Measurements from ENCODE around the gene RNFT1.

Gene RNFT1

DNA sequence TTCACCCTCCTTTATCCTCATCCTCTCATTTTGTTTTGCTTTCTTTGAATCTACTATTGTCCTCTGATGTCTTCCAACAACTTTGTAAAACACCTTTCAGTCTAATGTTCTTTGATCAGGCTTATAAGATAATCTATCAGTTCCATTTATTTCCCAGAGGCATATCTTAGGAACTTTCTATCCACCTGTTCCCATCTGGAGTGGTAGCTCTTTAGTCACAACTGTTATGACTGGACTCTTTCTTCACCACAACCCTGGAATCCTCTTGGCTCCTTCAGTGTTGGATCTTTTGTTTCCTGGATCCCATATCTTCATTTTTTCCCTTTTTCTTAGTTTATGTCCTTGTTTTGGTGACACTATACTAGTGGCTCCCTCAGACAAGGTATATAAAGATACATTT lies 48.1 kb downstream of the RNFT1 start:
- no peak for DNase-seq

- peak; percentile 46 for DNase-seq
These were observed 50.2 kb downstream of the RNFT1 start for GRCh38 chr17:59914274-59914854.

- DNase-seq, result no peak
These were observed 57.1 kb downstream of the RNFT1 start for GRCh38 chr17:59907467-59907866.

- DNase-seq, result no peak
These were observed 61.1 kb downstream of the RNFT1 start for GRCh38 chr17:59903455-59903854.

All from NCI-H1105 treated with DMSO at 0.1 percent for 48 hours (cell line).